KOPT-K1 (cell line): ENCODE data around the gene MYL9.
"Not testable (repeated sequence)": the region's sequence is repeated elsewhere in the genome, so short reads cannot be mapped to it uniquely, and the experiment has no call there.

Source experiments
- H3K27ac ChIP-seq: fragments of 200-600 bp; sonication (generic); 2 replicates; pipeline ENCODE4 v1.5.1; 2016; ENCODE audit warnings: antibody characterized with exemption, mild to moderate bottlenecking, low read depth, low read length; ENCODE audit not compliant: poor library complexity, severe bottlenecking
- H3K36me3 ChIP-seq: fragments of 200-600 bp; sonication (generic); 2 replicates; pipeline ENCODE4 v1.5.1; 2017; ENCODE audit warnings: antibody characterized with exemption, mild to moderate bottlenecking, low read length, moderate library complexity; ENCODE audit not compliant: insufficient read depth
- H3K9me3 ChIP-seq: fragments of 200-600 bp; sonication (generic); 2 replicates; pipeline ENCODE4 v1.5.1; 2017; ENCODE audit warnings: antibody characterized with exemption, low read length, mild to moderate bottlenecking; ENCODE audit not compliant: insufficient read depth, poor library complexity, severe bottlenecking

The MYL9 gene

DNA sequence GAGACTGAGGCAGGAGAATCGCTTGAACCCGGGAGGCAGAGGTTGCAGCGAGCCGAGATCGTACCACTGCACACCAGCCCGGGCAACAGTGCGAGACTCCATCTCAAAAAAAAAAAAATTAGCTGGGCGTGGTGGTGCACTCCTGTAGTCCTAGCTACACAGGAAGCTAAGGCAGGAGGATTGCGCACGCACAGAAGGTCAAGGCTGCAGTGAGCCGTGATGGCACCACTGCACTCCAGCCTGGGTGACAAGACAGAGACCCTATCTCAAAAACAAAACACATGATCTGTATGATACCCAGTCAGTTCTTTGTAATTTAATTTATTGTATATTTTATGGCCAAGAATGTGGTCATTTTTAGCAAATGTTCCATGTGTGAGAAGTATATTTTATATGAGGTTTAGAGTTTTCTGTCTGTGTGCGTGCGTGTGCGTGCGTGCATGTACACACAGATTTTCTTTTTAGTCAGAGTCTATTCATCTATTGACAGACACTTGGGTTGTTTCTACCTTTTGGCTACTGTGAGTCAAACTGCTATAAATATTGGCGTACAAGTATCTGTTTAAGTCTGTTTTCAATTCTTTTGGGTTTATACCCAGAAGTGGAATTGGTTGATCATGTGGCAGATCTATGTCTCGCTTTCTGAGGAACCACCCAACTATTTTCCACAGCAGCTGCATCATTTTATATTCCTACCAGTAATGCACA lies 22.2 kb upstream of the MYL9 start:
- H3K27ac ChIP-seq: no peak overlapping the region
- peaks cover 6% of the 10 kb centered on the region for H3K36me3 ChIP-seq
- no peaks in the 10 kb centered on the region for H3K9me3 ChIP-seq

DNA sequence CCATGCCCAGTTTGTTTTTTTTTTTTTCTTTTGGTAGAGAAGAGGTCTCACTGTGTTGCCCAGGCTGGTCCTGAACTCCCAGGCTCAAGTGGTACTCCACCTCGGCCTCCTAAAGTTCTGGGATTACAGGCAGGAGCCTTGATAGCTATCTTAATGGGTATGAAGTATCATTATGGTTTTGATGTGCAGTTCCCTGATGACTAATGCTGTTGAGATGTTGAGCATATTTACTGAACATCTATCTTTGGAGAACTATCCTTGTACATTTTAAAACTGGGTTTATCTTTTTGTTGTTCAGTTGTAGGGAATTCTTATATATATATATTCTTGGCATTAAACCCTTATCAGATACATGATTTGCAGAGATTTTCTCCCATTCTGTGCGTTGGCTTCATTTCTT lies 21.4 kb upstream of the MYL9 start:
- H3K36me3 ChIP-seq: peaks cover 8% of the 10 kb centered on the region
- no peaks in the 10 kb centered on the region for H3K9me3 ChIP-seq
- no peak overlapping the region for H3K27ac ChIP-seq

DNA sequence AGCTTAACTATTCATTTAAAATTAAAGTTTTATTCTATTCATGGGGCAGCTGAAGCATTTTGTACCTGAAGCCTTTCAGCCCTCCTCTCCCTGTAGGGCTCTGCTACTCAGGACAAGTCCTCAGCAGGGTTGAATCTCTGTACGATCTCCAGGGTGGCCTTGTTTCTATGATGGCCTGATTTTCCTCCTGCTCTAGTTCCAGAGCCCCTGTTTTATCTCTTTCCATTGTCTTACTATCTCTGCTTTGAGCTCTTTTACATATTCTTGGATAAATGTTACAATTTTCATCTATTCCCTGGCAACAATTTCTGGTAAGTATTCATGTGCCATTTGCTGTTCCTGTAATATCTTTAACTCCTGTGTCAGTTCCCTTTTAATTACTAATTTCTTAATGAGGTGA lies 19.8 kb upstream of the MYL9 start:
- Histone ChIP-seq H3K36me3 (peaks cover 24% of the 10 kb centered on the region), H3K27ac (no peak overlapping the region), H3K9me3 (no peaks in the 10 kb centered on the region)

DNA sequence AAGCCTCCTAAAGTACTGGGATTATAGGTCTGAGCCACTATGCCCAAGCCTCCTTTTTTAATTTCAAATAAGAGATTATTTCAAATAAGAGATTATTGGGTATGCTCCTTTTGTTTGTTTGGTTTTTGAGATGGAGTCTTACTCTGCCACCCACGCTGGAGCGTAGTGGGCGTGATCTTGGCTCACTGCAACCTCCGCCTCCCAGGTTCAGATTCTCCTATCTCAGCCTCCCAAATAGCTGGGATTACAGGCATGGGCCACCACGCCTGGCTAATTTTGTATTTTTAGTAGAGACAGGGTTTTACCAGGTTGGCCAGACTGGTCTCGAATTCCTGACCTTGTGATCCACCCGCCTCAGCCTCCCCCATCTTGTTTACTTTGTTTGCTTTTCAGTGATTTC lies 18.9 kb upstream of the MYL9 start:
- not testable (repeated sequence) for H3K9me3 ChIP-seq, H3K27ac ChIP-seq
- H3K36me3 ChIP-seq: peaks cover 31% of the 10 kb centered on the region

DNA sequence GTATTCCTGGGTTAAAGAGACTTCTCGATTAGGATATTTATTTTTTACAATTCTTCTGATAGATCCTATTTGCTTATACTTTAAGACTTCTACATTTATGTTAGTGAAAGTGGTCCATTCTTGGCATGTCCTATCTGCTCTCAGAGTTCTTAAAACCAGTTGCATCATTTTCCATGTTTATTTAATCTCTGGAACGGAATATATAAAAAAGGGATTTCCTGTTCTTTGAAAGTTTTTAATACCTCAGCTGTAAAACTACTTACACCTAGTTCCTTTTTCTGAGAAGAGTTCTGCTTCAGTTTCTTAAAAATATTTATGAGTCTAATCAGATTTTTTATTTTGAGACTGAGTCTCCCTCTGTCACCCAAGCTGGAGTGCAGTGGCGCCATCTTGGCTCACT lies 18.0 kb upstream of the MYL9 start:
- H3K27ac ChIP-seq: no peak overlapping the region
- peaks cover 37% of the 10 kb centered on the region for H3K36me3 ChIP-seq
- no peaks in the 10 kb centered on the region for H3K9me3 ChIP-seq

DNA sequence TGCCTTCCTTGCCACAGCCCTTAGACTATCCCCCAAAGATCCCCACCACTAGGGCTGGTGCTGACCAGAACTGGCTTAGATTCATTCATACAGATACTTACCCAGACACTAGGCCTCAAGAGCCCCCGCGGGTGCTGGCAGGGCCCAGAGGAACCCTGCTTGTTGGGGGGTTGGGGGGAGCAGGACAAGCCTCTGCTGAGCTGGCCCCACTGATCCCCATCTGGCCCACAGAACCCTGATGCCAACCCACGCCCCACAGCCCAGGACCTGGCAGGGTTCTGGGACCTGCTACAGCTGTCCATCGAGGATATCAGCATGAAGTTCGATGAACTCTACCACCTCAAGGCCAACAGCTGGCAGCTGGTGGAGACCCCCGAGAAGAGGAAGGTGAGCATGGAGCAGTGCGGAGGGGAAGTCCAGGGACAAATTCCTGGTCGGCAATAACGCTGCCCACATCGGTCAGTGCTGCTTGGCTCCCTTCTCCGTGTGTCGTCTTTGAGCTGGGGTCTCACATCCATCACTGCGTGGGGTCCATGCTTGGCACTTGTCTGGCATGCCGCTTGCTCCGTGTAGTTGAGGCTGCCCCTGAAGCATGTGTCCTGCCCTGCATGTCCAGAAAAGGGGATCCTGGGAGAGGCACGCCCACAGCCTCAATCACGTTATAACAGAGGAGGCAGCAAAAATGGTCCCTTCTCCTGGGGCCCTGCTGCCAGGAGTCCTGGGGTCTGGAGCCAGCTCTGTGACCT lies 15.5 kb upstream of the MYL9 start:
- H3K9me3 ChIP-seq: no peaks in the 10 kb centered on the region
- peaks cover 39% of the 10 kb centered on the region for H3K36me3 ChIP-seq
- H3K27ac ChIP-seq: no peak overlapping the region

DNA sequence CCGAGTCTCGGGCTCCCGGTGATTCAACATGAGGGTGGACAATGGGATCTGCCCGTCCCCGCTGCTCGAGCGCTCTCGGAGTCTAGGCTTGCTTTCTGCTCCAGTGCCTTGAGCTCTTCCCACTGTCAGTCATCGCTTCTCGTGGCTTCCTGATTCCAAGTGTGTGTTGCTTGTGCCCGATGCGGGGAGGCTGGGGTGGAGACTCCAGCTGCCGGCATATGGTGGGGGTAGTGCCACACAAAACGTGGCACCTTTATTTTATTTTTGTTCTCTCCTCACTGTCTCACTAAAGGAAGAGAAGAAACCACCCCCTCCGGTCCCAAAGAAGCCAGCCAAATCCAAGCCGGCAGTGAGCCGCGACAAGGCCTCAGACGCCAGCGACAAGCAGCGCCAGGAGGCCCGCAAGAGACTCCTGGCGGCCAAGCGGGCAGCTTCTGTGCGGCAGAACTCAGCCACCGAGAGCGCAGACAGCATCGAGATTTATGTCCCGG lies 14.8 kb upstream of the MYL9 start:
- Histone ChIP-seq H3K36me3 (peaks cover 39% of the 10 kb centered on the region), H3K27ac (no peak overlapping the region)

DNA sequence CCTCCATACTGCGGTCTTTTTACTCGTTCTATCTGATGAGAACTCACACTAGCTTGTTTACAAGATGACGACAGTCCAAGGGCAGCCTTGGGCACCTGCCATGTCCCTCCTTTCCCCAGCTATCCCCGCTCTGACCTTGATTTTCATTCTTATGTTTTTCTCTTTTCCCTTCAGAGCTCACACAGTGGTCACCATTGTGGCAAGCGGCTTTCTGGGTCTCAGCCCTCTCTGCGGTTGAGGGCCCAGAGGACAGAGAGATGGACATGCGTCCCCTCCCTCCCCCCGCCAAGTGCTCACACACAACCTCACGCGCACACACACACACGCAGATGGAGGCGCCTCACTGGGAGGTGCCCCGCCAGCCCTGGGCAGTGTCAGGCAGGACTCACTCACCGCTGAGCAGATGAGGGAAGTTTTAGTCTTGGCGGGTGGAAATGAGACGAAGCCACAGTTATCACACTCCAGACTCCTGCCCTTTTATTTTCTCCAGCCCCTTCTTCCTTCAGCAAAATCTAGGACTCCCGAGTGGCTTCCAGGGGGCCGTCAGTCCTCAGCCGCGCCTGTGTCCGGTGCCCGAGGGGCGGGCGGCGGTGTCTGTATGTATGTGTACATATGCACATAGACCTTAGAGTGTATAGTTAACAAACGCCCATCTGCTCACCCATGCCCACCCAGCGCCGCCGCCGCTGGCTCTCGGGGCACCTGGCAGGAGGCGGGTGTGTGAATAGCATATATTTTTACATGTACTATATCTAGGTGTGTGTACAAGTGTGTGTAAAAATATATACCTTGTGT lies 13.8 kb upstream of the MYL9 start:
- H3K36me3 ChIP-seq: peaks cover 39% of the 10 kb centered on the region
- no peak overlapping the region for H3K27ac ChIP-seq
- H3K9me3 ChIP-seq: no peaks in the 10 kb centered on the region

More for the DNA sequence above, 14.8 kb upstream of the MYL9 start:
- no peaks in the 10 kb centered on the region for H3K9me3 ChIP-seq

DNA sequence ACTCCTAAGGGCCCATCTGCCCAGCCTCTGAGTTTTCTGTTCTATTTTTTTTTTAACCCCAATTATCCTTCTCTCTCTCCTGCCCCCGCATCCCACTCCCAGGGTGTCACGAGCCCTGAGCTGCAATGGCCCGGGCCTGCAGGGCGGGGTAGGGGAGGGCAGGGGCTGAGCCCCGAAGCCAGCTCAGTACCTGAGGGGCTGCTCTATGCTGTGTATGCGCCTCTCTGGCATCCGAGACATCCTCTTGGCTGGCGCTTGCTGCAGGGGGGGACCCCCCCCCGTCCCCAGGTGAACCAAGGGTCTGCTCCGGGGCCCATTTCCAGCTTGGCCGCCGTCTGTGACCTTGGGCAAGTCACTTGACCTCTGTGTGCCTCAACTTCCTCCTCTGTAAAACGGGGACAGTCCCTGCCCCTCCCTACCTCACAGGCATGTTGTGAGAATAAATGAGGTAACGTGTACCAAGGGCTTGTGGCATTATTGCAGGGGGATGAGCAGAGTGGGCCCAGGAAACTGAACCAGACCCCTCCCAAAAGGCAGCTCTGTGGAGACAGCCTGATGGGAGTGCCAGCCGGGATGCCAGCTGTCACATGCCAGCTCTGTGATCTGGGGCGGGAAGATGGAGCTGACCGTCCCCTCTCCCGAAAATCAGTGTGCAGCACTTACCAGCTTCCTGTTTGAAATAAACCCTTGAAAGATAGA lies 13.0 kb upstream of the MYL9 start:
- Histone ChIP-seq H3K36me3 (peaks cover 39% of the 10 kb centered on the region), H3K9me3 (no peaks in the 10 kb centered on the region), H3K27ac (no peak overlapping the region)

DNA sequence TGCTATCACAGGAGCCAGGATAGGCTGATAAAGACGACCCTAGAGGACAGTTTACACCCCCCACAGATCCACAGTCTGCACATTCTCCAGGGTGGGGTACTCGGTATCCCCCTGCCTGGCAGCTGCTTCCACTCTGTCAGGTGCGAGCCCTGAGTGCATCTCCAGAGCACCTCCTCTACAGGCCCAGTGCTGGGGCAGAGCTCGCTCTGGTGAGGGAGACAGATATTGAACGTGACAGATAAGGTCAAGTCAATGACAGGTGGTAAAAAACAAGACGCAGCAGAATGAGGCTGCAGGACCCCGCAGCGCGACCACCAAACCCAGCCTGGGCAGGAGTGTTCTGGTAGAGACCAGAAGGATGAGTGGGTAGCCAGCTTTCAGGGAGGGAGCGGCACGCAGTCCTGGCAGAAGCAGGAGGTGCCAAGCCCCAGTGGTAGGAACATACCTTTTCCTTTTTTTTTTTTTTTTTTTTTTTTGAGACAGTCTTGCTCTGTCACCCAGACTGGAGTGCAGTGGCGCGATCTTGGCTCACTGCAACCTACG lies 12.4 kb upstream of the MYL9 start:
- no peak overlapping the region for H3K27ac ChIP-seq
- H3K36me3 ChIP-seq: peaks cover 36% of the 10 kb centered on the region
- no peaks in the 10 kb centered on the region for H3K9me3 ChIP-seq

DNA sequence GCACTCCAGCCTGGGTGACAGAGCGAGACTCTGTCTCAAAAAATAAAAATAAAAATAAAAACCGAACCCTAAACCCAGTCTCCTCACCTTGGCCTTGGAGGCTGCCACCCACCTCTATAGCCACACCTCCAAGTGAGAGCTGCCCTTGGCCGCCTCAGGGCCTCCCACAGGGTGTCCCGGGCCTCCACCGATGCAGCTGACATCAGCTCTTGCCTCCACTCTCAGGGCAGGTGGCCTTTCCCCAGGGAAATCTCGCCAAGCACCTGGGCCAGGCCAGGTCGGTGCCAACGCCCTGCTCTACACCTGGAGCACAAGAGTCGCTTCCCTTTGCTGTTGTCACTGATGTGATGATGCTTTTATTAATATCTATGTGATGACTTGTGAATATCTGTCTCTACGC lies 8.9 kb upstream of the MYL9 start:
- Histone ChIP-seq H3K9me3 (no peaks in the 10 kb centered on the region), H3K27ac (no peak overlapping the region), H3K36me3 (peaks cover 8% of the 10 kb centered on the region; the same call in 1 of the 2 replicates)

DNA sequence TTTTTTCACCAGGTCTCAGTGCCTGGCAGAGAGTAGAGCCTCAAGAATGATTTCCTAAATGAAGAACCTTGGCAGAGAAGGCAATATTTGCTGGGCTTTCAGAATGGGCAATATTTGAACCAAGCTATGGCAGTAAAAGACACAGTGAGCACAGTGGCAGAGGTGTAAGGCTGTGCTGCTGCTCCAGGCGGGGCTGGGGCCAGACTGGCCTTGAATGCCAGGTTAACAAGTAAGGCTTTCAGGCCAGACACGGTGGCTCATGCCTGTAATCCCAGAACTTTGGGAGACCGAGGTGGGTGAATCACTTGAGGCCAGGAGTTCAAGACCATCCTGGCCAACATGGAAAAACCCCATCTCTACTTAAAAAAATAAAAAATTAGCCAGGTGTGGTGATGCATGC lies 8.5 kb upstream of the MYL9 start:
- H3K27ac ChIP-seq: no peak overlapping the region
- no peaks in the 10 kb centered on the region for H3K9me3 ChIP-seq
- H3K36me3 ChIP-seq: peaks cover 5% of the 10 kb centered on the region; the same call in 1 of the 2 replicates

DNA sequence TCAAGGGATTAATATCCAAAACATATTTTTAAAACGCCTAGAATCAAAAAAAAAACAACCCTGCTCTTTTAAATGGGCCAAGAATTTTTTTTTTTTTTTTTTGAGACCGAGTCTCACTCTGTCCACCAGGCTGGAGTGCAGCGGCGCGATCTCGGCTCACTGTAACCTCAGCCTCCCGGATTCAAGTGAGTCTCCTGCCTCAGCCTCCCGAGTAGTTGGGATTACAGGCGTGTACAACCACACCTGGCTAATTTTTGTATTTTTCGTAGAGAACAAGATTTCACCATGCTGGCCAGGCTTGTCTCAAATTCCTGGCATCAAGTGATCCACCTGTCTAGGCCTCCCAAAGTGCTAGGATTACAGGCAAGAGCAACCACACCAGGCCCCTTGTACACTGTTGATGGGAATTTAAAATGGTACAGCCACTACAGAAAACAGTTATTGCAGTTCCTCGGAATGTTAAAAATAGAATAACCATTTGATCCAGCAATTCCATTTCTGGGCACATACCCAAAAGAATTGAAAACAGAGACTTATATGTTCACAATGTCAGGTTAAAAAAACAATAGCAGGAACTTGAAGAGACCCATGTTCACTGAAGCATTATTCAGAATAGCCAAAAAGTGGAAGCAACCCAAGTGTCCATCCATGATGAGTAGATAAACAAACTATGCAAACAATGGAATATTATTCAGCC lies 3.1 kb upstream of the MYL9 start:
- Histone ChIP-seq H3K9me3 (no peaks in the 10 kb centered on the region), H3K27ac (no peak overlapping the region), H3K36me3 (no peaks in the 10 kb centered on the region)

DNA sequence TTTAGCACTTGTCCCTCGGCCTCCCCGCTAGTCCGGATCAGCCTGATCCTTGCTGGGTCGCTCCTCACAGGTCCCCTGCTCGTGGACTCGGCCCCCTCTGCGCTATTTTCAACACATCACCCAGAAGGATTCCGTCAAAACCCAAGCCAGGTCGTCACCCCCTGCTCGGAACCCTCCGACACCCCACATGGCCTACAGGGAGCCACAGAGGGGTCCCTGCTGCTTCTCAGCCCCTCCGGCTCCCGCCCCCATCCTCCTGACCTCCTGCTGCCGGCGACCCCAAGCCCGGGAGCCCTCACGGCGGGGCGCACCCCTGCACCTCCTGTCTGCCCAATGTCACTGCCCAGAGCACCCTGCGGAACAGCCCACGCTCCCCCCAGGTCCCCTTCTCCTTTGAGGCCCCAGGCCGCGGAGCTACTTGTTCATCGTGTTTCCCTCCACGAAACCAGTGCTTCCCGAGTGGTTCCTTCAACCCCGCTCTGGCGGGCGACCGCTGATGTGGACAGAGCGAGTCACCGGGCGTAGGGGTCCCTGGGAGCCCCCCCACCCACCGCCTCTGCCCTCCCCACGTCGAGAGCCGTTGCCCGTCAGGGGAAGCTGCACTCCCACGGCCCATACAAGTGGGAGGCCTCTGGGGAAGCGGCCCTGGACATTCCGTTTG lies 638 bp upstream of the MYL9 start:
- no peaks in the 10 kb centered on the region for H3K9me3 ChIP-seq
- no peak overlapping the region for H3K27ac ChIP-seq
- no peaks in the 10 kb centered on the region for H3K36me3 ChIP-seq
